Calu3 (cell line): ENCODE data around the gene SAA1. TPM values are rescaled to one million over a fixed set of nuclear protein-coding genes. Genes with fewer than 3 reads are reported as not detected.
"Not testable (repeated sequence)": the region's sequence is repeated elsewhere in the genome, so short reads cannot be mapped to it uniquely, and the experiment has no call there.

Experiments
- BruUV-seq: library from RNA; stranded (reverse); fragments of 400-500 nt; replicated peaks from 2 replicates; lab custom pipeline; 2021; lab: Mats Ljungman, UMichigan
- CTCF ChIA-PET: fragments of 300-600 bp; sonication (Branson Sonifier 250); formaldehyde crosslinking; loops from one replicate; lab custom pipeline; 2022; ENCODE audit warnings: antibody characterized with exemption; lab: Charles Lee
- DNase-seq: peaks from one replicate; pipeline ENCODE4 v3.0.0; 2022
- H3K27ac Mint-ChIP-seq: one replicate; pipeline ENCODE4 v1.8.0; 2022; ENCODE audit warnings: mixed read lengths; ENCODE audit not compliant: unreplicated experiment
- H3K27me3 Mint-ChIP-seq: one replicate; pipeline ENCODE4 v1.8.0; 2022; ENCODE audit warnings: mixed read lengths; ENCODE audit not compliant: unreplicated experiment
- H3K36me3 Mint-ChIP-seq: one replicate; pipeline ENCODE4 v1.8.0; 2022; ENCODE audit warnings: mild to moderate bottlenecking, moderate library complexity, mixed read lengths; ENCODE audit not compliant: insufficient read depth, unreplicated experiment
- H3K4me1 Mint-ChIP-seq: one replicate; pipeline ENCODE4 v1.8.0; 2022; ENCODE audit warnings: mild to moderate bottlenecking, low read depth, mixed read lengths; ENCODE audit not compliant: unreplicated experiment
- H3K4me3 Mint-ChIP-seq: one replicate; pipeline ENCODE4 v1.8.0; 2022; ENCODE audit warnings: mild to moderate bottlenecking, low read depth, moderate library complexity, mixed read lengths; ENCODE audit not compliant: unreplicated experiment
- H3K9me3 Mint-ChIP-seq: one replicate; pipeline ENCODE4 v1.8.0; 2022; ENCODE audit warnings: low read depth, mixed read lengths; ENCODE audit not compliant: unreplicated experiment
- intact Hi-C: fragments of 100-400 bp; cut with micrococcal nuclease; formaldehyde crosslinking; loops from one replicate; pipeline ENCODE4 v1.10.0; 2022; ENCODE audit not compliant: unreplicated experiment
- total RNA-seq: library from RNA; stranded (reverse); gene quantifications from 2 replicates; pipeline ENCODE4 v1.2.3, GENCODE V29; 2022
- TF ChIP-seq, protein P1 (sequence below): fragments of 200-600 bp; IDR thresholded peaks from one replicate; pipeline ENCODE4 v1.8.0; 2022; ENCODE audit warnings: antibody characterized with exemption; ENCODE audit not compliant: unreplicated experiment

Gene SAA1
- total RNA-seq, 1 experiment from 2014 or later, result 54.1 TPM

DNA sequence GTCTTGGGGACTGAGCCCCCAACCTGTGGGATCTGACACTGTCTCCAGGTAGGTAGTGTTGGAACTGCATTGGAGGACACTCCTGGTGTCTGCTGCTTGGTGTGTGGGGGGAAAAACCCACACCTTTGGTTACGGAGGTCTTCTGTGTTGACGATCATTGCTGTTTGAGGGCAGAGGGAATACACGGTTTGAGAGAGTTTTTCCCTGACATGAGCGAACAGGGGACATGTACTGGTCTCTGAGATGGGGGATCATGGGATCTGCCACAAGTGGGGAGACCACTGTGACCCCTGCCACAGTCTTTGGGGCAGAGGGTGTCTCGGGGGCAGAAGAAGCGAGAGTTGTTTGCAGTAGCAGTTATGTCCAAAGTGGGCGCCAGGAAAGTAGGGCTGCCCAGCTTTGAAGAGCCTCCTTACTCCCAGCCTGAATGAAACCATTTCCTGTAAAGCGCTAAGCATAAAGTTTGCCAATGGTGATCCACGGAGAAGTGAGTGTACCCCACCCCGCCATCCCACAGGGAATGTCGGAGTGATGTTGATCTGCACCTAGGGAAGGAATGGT, 12.2 kb upstream of the SAA1 start:
- intact Hi-C loops, result no loop called here
- CTCF ChIA-PET, result interaction anchor here (1.7 kb wide), 1 partner anchor 10 kb away, joined by 5 read pairs; no protein-coding TSS in a partner anchor
- TF ChIP-seq, protein P1, sequence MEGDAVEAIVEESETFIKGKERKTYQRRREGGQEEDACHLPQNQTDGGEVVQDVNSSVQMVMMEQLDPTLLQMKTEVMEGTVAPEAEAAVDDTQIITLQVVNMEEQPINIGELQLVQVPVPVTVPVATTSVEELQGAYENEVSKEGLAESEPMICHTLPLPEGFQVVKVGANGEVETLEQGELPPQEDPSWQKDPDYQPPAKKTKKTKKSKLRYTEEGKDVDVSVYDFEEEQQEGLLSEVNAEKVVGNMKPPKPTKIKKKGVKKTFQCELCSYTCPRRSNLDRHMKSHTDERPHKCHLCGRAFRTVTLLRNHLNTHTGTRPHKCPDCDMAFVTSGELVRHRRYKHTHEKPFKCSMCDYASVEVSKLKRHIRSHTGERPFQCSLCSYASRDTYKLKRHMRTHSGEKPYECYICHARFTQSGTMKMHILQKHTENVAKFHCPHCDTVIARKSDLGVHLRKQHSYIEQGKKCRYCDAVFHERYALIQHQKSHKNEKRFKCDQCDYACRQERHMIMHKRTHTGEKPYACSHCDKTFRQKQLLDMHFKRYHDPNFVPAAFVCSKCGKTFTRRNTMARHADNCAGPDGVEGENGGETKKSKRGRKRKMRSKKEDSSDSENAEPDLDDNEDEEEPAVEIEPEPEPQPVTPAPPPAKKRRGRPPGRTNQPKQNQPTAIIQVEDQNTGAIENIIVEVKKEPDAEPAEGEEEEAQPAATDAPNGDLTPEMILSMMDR, result no peak
- Mint-ChIP-seq H3K36me3 (no peaks in the 10 kb centered on the region), H3K27ac (no peak overlapping the region), H3K4me3 (no peak overlapping the region), H3K4me1 (peaks cover 4% of the 10 kb centered on the region), H3K27me3 (no peaks in the 10 kb centered on the region), H3K9me3 (no peaks in the 10 kb centered on the region)
- BruUV-seq, result no TSS peak
- DNase-seq, result no peak

DNA sequence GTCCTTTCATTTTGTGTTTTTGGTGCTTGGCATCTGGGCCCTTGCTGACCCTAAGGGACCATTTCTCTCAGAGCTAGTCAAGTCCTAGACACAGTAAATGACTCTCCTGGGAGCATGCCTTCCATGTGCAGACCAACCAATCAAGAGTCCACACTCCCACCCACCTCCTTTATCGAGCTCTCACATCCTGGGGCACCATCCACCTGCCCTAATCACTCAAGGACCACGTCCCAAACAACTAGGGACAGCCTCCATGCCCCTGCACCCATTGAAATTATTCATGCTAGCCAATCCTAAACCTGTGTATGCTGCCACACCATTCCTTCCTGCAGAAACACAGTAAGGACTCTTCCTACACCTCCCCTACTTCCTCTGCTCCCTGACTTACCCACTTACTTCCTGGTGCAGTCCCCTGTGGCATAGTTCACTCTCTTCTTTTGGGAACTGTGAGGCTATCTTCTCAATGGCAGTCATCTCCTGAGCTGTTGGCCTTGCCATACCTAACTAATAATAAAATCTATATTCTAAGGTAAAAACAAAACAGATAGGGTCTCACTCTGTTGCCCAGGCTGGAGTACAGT, 11.2 kb upstream of the SAA1 start:
- no peak overlapping the region for H3K4me3 Mint-ChIP-seq
- no peaks in the 10 kb centered on the region for H3K36me3 Mint-ChIP-seq

DNA sequence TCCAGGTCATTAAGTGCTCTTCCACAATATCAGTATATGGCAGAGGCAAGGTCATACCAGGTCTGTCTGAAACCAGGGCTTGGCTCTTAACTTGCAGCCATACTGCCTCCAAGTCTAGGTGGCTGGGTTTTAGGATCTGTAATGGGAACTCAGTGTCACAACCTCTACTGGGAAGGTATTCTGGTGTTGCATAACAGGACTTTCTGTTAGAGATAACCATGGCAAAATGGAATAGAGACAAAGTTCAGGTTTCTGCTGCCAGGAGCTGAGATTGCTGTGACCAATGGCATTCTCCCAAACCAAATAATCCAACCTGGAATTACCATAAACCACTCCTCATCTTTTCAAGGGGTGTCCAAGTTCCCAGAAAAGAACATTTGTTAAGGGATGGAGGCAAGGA, 6.8 kb upstream of the SAA1 start:
- Mint-ChIP-seq H3K9me3 (no peaks in the 10 kb centered on the region), H3K27me3 (no peaks in the 10 kb centered on the region), H3K27ac (no peak overlapping the region), H3K4me1 (peaks cover 8% of the 10 kb centered on the region), H3K36me3 (no peaks in the 10 kb centered on the region), H3K4me3 (no peak overlapping the region)
- BruUV-seq, result no TSS peak
- CTCF ChIA-PET, result no interaction called here
- DNase-seq, result no peak
- TF ChIP-seq, protein P1, result no peak
- intact Hi-C loops, result no loop called here

More for the DNA sequence above, 11.2 kb upstream of the SAA1 start:
- TF ChIP-seq, protein P1, result no peak
- CTCF ChIA-PET, result no interaction called here
- Mint-ChIP-seq H3K9me3 (no peaks in the 10 kb centered on the region), H3K27me3 (no peaks in the 10 kb centered on the region), H3K4me1 (no peaks in the 10 kb centered on the region), H3K27ac (no peak overlapping the region)
- intact Hi-C loops, result no loop called here
- no TSS peak for BruUV-seq
- no peak for DNase-seq

DNA sequence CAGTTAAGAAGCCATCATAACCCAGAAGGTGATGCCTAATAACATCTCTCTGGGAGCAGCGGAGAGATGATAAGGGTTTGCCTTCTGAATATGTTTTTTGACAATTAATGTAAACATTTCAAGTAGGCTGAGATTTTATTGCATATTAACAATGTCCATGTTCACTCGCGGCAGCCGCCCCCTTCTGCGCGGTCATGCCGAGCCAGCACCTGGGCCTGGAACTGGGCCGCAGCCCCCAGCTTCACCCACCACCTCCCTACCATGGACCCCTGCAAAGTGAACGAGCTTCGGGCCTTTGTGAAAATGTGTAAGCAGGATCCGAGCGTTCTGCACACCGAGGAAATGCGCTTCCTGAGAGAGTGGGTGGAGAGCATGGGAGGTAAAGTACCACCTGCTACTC, 4.3 kb upstream of the SAA1 start:
- no peak for DNase-seq
- peaks cover 21% of the 10 kb centered on the region for H3K4me1 Mint-ChIP-seq
- H3K27ac Mint-ChIP-seq, result no peak overlapping the region
- CTCF ChIA-PET, result no interaction called here
- TF ChIP-seq, protein P1, result no peak
- no peak overlapping the region for H3K4me3 Mint-ChIP-seq
- H3K27me3 Mint-ChIP-seq, result no peaks in the 10 kb centered on the region
- BruUV-seq, result no TSS peak
- H3K9me3 Mint-ChIP-seq, result no peaks in the 10 kb centered on the region
- H3K36me3 Mint-ChIP-seq, result peaks cover 3% of the 10 kb centered on the region
- intact Hi-C loops, result no loop called here

DNA sequence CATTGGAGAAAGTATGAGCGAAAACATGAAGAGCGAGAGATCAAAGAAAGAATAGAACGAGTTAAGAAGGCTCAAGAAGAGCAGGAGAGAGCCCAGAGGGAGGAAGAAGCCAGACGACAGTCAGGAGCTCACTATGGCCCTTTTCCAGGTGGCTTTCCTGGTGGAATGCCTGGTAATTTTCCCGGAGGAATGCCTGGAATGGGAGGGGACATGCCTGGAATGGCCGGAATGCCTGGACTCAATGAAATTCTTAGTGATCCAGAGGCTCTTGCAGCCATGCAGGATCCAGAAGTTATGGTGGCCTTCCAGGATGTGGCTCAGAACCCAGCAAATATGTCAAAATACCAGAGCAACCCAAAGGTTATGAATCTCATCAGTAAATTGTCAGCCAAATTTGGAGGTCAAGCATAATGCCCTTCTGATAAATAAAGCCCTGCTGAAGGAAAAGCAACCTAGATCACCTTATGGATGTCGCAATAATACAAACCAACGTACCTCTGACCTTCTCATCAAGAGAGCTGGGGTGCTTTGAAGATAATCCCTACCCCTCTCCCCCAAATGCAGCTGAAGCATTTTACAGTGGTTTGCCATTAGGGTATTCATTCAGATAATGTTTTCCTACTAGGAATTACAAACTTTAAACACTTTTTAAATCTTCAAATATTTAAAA, 3.2 kb upstream of the SAA1 start:
- H3K27ac Mint-ChIP-seq, BruUV-seq, H3K36me3 Mint-ChIP-seq, H3K9me3 Mint-ChIP-seq, intact Hi-C loops, H3K27me3 Mint-ChIP-seq, CTCF ChIA-PET, H3K4me3 Mint-ChIP-seq, DNase-seq: not testable (repeated sequence)
- peaks cover 28% of the 10 kb centered on the region for H3K4me1 Mint-ChIP-seq
